Endothelial cell of umbilical vein (primary cell): ENCODE results near the gene HCFC2. TPM values are rescaled to one million over a fixed set of nuclear protein-coding genes. Genes with fewer than 3 reads are reported as not detected.

Experiments
- BruUV-seq: library from RNA; stranded (reverse); fragments of 400-500 nt; replicated peaks from 2 replicates; lab custom pipeline; 2021; lab: Mats Ljungman, UMichigan
- CTCF ChIA-PET: fragments of 300-600, 350-600 bp; sonication (Branson Sonifier 250); formaldehyde crosslinking; loops from one replicate; lab custom pipeline; 2021; ENCODE audit warnings: antibody characterized with exemption, inconsistent platforms; lab: Charles Lee
- POLR2A ChIA-PET: fragments of 300-600, 350-600 bp; sonication (Branson Sonifier 250); formaldehyde crosslinking; loops from one replicate; lab custom pipeline; 2021; ENCODE audit warnings: antibody characterized with exemption, inconsistent platforms; lab: Charles Lee
- DNase-seq: peaks from one replicate; pipeline ENCODE4 v3.0.0-alpha.2; 2011; ENCODE audit warnings: low read depth, low spot score
- FAIRE-seq: peaks from 2 replicates; lab custom pipeline; 2011; peaks lifted over from hg19 to GRCh38; lab: Jason Lieb, UNC
- H2AFZ ChIP-seq: 2 replicates; pipeline ENCODE4 v1.6.0; 2012; ENCODE audit warnings: low read depth, low read length, control low read depth, inconsistent platforms
- H3K27ac ChIP-seq: 2 replicates; pipeline ENCODE4 v1.5.1; 2011; ENCODE audit warnings: low read depth, mild to moderate bottlenecking, control low read depth, low read length, moderate library complexity; ENCODE audit not compliant: insufficient read depth
- H3K27me3 ChIP-seq, 2 experiments: 2 replicates each; pipeline versions ENCODE4 v1.6.0 to v1.6.1; 2011; ENCODE audit warnings: low read length in 2 of 2, mixed read lengths in 1 of 2; ENCODE audit not compliant: control insufficient read depth in 2 of 2, insufficient read depth in 2 of 2
- H3K36me3 ChIP-seq, 2 experiments: 2 replicates in 1 of 2; 3 replicates in 1 of 2; pipeline ENCODE4 v1.5.1; 2011; ENCODE audit warnings: low read length in 2 of 2, mild to moderate bottlenecking in 1 of 2, moderate library complexity in 1 of 2; ENCODE audit not compliant: control insufficient read depth in 2 of 2, insufficient read depth in 2 of 2; ENCODE audit errors: extremely low read depth in 1 of 2
- H3K4me1 ChIP-seq: 3 replicates; pipeline ENCODE4 v1.5.1; 2011; ENCODE audit warnings: mild to moderate bottlenecking, low read length; ENCODE audit not compliant: control insufficient read depth, insufficient read depth; ENCODE audit errors: extremely low read depth
- H3K4me2 ChIP-seq: 2 replicates; pipeline ENCODE4 v1.6.1; 2011; ENCODE audit warnings: low read length, control low read depth, mixed read lengths; ENCODE audit not compliant: insufficient read depth
- H3K4me3 ChIP-seq, 3 experiments: fragments of 200-600 bp in 1 of 3; sonication (generic), shearing (Covaris generic) in 1 of 3; replicated peaks in 1 of 3; 2 replicates each; pipeline ENCODE4 v1.5.1; 2011 to 2016; ENCODE audit warnings: control low read depth in 3 of 3, low read length in 3 of 3, mild to moderate bottlenecking in 2 of 3, inconsistent platforms in 1 of 3, low read depth in 1 of 3, moderate library complexity in 1 of 3; ENCODE audit not compliant: insufficient read depth in 1 of 3
- H3K79me2 ChIP-seq: 2 replicates; pipeline ENCODE4 v1.6.0; 2012; ENCODE audit warnings: low read length, inconsistent platforms; ENCODE audit not compliant: control insufficient read depth, insufficient read depth
- H3K9ac ChIP-seq: replicated peaks from 2 replicates; pipeline ENCODE3; 2011; ENCODE audit warnings: low read length, control low read depth; ENCODE audit not compliant: insufficient read depth; ENCODE audit errors: extremely low read depth
- H3K9me1 ChIP-seq: replicated peaks from 3 replicates; pipeline ENCODE4 v1.6.0; 2011; ENCODE audit warnings: mild to moderate bottlenecking, low read length; ENCODE audit not compliant: control insufficient read depth, insufficient read depth; ENCODE audit errors: extremely low read depth
- H3K9me3 ChIP-seq: replicated peaks from 2 replicates; pipeline ENCODE4 v1.5.1; 2012; ENCODE audit warnings: low read length, inconsistent platforms; ENCODE audit not compliant: control insufficient read depth, insufficient read depth
- H4K20me1 ChIP-seq: replicated peaks from 2 replicates; pipeline ENCODE3; 2011; ENCODE audit warnings: mild to moderate bottlenecking, low read length; ENCODE audit not compliant: control insufficient read depth, insufficient read depth; ENCODE audit errors: extremely low read depth
- EZH2 ChIP-seq: IDR thresholded peaks from 2 replicates; pipeline ENCODE4 v1.6.1; 2012; ENCODE audit warnings: borderline replicate concordance, low read depth, mild to moderate bottlenecking, moderate library complexity, low read length, inconsistent platforms; ENCODE audit not compliant: severe bottlenecking
- FOS ChIP-seq: IDR thresholded peaks from 2 replicates; pipeline ENCODE4 v1.6.1; 2011; ENCODE audit warnings: mild to moderate bottlenecking, low read length, moderate library complexity, borderline replicate concordance; ENCODE audit not compliant: insufficient read depth
- GATA2 ChIP-seq: IDR thresholded peaks from 2 replicates; pipeline ENCODE4 v1.7.0; 2011; ENCODE audit warnings: low read depth, mild to moderate bottlenecking, moderate library complexity, mixed read lengths, low read length; ENCODE audit not compliant: insufficient read length, insufficient read depth
- JUN ChIP-seq: IDR thresholded peaks from 2 replicates; pipeline ENCODE4 v1.6.1; 2011; ENCODE audit warnings: borderline replicate concordance, low read depth; ENCODE audit not compliant: insufficient read length, insufficient read depth
- MYC ChIP-seq: IDR thresholded peaks from one replicate; pipeline ENCODE4 v1.6.1; 2011; ENCODE audit warnings: mild to moderate bottlenecking, low read depth, low read length
- POLR2A ChIP-seq: IDR thresholded peaks from 2 replicates; pipeline ENCODE4 v1.6.1; 2012; ENCODE audit warnings: low read depth, mild to moderate bottlenecking, control low read depth, low read length
- POLR2AphosphoS5 ChIP-seq: IDR thresholded peaks from 2 replicates; pipeline ENCODE4 v1.6.1; 2012; ENCODE audit warnings: low read depth, mild to moderate bottlenecking, control low read depth, low read length, moderate library complexity; ENCODE audit not compliant: insufficient read depth
- dilution Hi-C: fragments of 300-500 bp; cut with MboI; formaldehyde crosslinking; loops from one replicate; pipeline ENCODE4 v1.15.0; 2019; ENCODE audit warnings: low sequenced_read_pairs; ENCODE audit not compliant: extremely low pct_ligation_motif_present
- intact Hi-C: fragments of 100-400 bp; cut with micrococcal nuclease; formaldehyde crosslinking; loops from one replicate; pipeline ENCODE4 v1.10.0; 2022
- polyA plus RNA-seq, 4 experiments: library from polyadenylated mRNA; depleted of rRNA in 3 of 4; stranded (reverse) in 3 of 4; unstranded in 1 of 4; fragments of >200 nt; gene quantifications; 2 replicates each; pipeline versions ENCODE4 v1.2.1 to v1.2.3, GENCODE V29; 2011 to 2012; ENCODE audit warnings: missing spikeins in 1 of 4
- total RNA-seq: library from RNA; stranded (reverse); gene quantifications from 2 replicates; pipeline ENCODE4 v1.2.3, GENCODE V29; 2021
- TF ChIP-seq, protein P1 (sequence below): IDR thresholded peaks from 2 replicates; pipeline ENCODE4 v1.6.1; 2011; ENCODE audit not compliant: insufficient read depth, insufficient read length
- TF ChIP-seq, protein P2 (sequence below), 2 donors: IDR thresholded peaks; 1 replicate in 1 of 2; 2 replicates in 1 of 2; pipeline ENCODE4 v1.5.1; 2011; ENCODE audit warnings: low read length in 2 of 2, mild to moderate bottlenecking in 2 of 2, moderate library complexity in 2 of 2, control low read depth in 1 of 2, inconsistent platforms in 1 of 2, low read depth in 1 of 2; ENCODE audit not compliant: insufficient read depth in 1 of 2; ENCODE audit errors: extremely low read depth in 1 of 2

Gene HCFC2
- total and polyA plus RNA-seq, 2 donors (not counting 3 experiments of a cell fraction or from before 2014, with no cell fraction given) = 6.0 to 15.6 TPM

DNA sequence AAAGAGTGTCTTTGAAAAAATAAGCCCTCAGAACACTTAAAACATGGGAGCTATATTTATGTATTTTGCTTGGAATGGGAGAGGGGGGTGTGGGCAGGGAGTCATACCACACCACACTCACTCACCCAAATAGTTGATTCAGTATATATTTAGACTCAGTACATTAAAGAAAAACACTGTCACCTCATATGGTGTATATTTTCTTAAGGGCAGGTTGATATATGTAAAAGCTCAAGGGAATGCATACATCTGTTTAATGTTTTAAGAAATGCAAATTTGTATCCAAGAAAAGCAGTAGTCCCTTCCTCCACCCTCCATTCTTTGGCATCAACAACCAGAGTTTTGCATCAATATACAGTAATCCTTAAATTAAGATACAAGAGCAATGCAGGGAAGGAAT lies 72.2 kb downstream of the HCFC2 start:
- intact Hi-C loops = loop anchor here (5.0 kb wide), 1 partner anchor 151 kb away; no protein-coding TSS in a partner anchor
- no peak overlapping the region for H2AFZ ChIP-seq
- TF ChIP-seq MYC (no peak), JUN (no peak), POLR2AphosphoS5 (no peak), EZH2 (no peak), FOS (no peak), GATA2 (no peak), POLR2A (no peak)
- TF ChIP-seq, protein P1, sequence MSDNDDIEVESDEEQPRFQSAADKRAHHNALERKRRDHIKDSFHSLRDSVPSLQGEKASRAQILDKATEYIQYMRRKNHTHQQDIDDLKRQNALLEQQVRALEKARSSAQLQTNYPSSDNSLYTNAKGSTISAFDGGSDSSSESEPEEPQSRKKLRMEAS = no peak
- TF ChIP-seq, protein P2, sequence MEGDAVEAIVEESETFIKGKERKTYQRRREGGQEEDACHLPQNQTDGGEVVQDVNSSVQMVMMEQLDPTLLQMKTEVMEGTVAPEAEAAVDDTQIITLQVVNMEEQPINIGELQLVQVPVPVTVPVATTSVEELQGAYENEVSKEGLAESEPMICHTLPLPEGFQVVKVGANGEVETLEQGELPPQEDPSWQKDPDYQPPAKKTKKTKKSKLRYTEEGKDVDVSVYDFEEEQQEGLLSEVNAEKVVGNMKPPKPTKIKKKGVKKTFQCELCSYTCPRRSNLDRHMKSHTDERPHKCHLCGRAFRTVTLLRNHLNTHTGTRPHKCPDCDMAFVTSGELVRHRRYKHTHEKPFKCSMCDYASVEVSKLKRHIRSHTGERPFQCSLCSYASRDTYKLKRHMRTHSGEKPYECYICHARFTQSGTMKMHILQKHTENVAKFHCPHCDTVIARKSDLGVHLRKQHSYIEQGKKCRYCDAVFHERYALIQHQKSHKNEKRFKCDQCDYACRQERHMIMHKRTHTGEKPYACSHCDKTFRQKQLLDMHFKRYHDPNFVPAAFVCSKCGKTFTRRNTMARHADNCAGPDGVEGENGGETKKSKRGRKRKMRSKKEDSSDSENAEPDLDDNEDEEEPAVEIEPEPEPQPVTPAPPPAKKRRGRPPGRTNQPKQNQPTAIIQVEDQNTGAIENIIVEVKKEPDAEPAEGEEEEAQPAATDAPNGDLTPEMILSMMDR (IDR thresholded peaks at IDR 0.05; ENCODE audit: extremely low read depth in 1 of 2, insufficient read depth in 1 of 2, low read depth in 1 of 2, low read length in 2 of 2) = no peak
- H3K79me2 ChIP-seq = peaks cover 29% of the 10 kb centered on the region
- DNase-seq = peak; percentile 35
- H3K4me1 ChIP-seq = peaks cover 18% of the 10 kb centered on the region
- no peak for FAIRE-seq
- no peaks in the 10 kb centered on the region for H3K27me3 ChIP-seq
- CTCF ChIA-PET = interaction anchor here (0.9 to 3.1 kb wide), 3 partner anchors 15 to 823 kb away, joined by 3 to 12 read pairs (median 3); no protein-coding TSS in a partner anchor
- peak overlapping the region; percentile 52 for H3K27ac ChIP-seq
- peak overlapping the region; percentile 99 for H3K4me2 ChIP-seq
- dilution Hi-C loops = no loop called here
- BruUV-seq = TSS peak; percentile 37
- peaks cover 4 to 5% of the 10 kb centered on the region in 2 experiments for H3K36me3 ChIP-seq
- H3K9me1 ChIP-seq = no peaks in the 10 kb centered on the region
- no peaks in the 10 kb centered on the region for H4K20me1 ChIP-seq
- H3K4me3 ChIP-seq = peak overlapping the region; percentile 46 to 96 (median 65)
- H3K9ac ChIP-seq = peak overlapping the region; percentile 95
- POLR2A ChIA-PET = no interaction called here
- H3K9me3 ChIP-seq = no peaks in the 10 kb centered on the region
